Stomach (tissue), 9 donors: ENCODE data around the gene NHLRC1. TPM values are rescaled to one million over a fixed set of nuclear protein-coding genes. Genes with fewer than 3 reads are reported as not detected.

Source experiments
- DNase-seq, 2 donors: peaks; one replicate each; pipeline versions ENCODE4 v3.0.0 to v3.0.0-alpha.2; 2013 to 2019
- H3K27ac ChIP-seq, 5 donors: fragments of 200-600 bp in 4 of 5; sonication (generic) in 4 of 5; one replicate each; pipeline ENCODE4 v1.5.1; 2013 to 2019; ENCODE audit warnings: mild to moderate bottlenecking in 1 of 5, moderate library complexity in 1 of 5
- H3K27me3 ChIP-seq, 3 donors: fragments of 200-600 bp; sonication (generic); one replicate each; pipeline ENCODE4 v1.5.1; 2017 to 2019; ENCODE audit warnings: mixed run types in 1 of 3
- H3K36me3 ChIP-seq, 4 donors: fragments of 200-600 bp; sonication (generic); 1 replicate in 3 of 4; 2 replicates in 1 of 4; pipeline ENCODE4 v1.5.1; 2016 to 2019
- H3K4me1 ChIP-seq, 4 donors: fragments of 200-600 bp; sonication (generic); one replicate each; pipeline ENCODE4 v1.5.1; 2016 to 2019
- H3K4me3 ChIP-seq, 4 donors: fragments of 200-600 bp; sonication (generic) in 3 of 4; one replicate each; pipeline ENCODE4 v1.5.1; 2016 to 2019; ENCODE audit warnings: mild to moderate bottlenecking in 1 of 4
- H3K9me3 ChIP-seq, 4 donors: fragments of 200-600 bp; sonication (generic); one replicate each; pipeline ENCODE4 v1.5.1; 2016 to 2019
- CTCF ChIP-seq, 7 experiments: fragments of 450-650 bp in 4 of 7; fragments of 200-600 bp in 3 of 7; sonication (generic) in 3 of 7; IDR thresholded peaks; one replicate each; pipeline ENCODE4 v1.5.1; 2016 to 2019; ENCODE audit warnings: antibody characterized with exemption in 7 of 7, control low read depth in 2 of 7, mild to moderate bottlenecking in 1 of 7
- EP300 ChIP-seq: sonication (generic); formaldehyde crosslinking; IDR thresholded peaks from one replicate; pipeline ENCODE4 v1.6.1; 2017; ENCODE audit warnings: antibody characterized with exemption
- POLR2A ChIP-seq, 4 donors: fragments of 450-650 bp; IDR thresholded peaks; one replicate each; pipeline ENCODE4 v1.6.1; 2016; ENCODE audit warnings: antibody characterized with exemption in 4 of 4, control low read depth in 2 of 4, mild to moderate bottlenecking in 1 of 4, moderate library complexity in 1 of 4
- POLR2AphosphoS5 ChIP-seq, 3 donors: sonication (generic); formaldehyde crosslinking; IDR thresholded peaks; one replicate each; pipeline ENCODE4 v1.6.1; 2016; ENCODE audit warnings: antibody characterized with exemption in 3 of 3
- WGBS, 5 donors: extraction: QIAGEN DNeasy Blood & Tissue Kit in 3 of 5; methylation state at CpG; one replicate each; pipeline versions ENCODE4 v1.1.5 to v1.1.7; 2013 to 2018; 5-methylcytosine and 5-hydroxymethylcytosine counted together
- intact Hi-C: fragments of 100-400 bp; cut with DNase I; formaldehyde crosslinking; loops from one replicate; pipeline ENCODE4 v1.15.1; 2023; ENCODE audit warnings: low total_unique reads
- polyA plus RNA-seq, 3 donors: library from polyadenylated mRNA; stranded (reverse); fragments of 200-250 nt; gene quantifications; one replicate each; pipeline ENCODE4 v1.2.3, GENCODE V29; 2013
- total RNA-seq, 5 donors: library from RNA; depleted of rRNA; stranded (reverse); fragments of >200 nt; gene quantifications; one replicate each; pipeline versions ENCODE4 v1.1.0 to v1.2.3, GENCODE V29; 2014 to 2016
- donor health status: healthy with polysubstance abuse.
- donor health status: Bipolar disorder and iron deficiency.
- donor health status: healthy.

The NHLRC1 gene
- total and polyA plus RNA-seq, 8 donors: 0.50 to 1.8 (median 1.1) TPM; not detected in 3

GRCh38 chr6:18119236-18119635 lies 3.2 kb downstream of the NHLRC1 start:
- Histone ChIP-seq H3K27ac (no peak overlapping the region), H3K4me3 (no peak overlapping the region), H3K36me3 (no peaks in the 10 kb centered on the region), H3K9me3 (no peaks in the 10 kb centered on the region), H3K4me1 (peaks cover 4 to 16% (median 10%) of the 10 kb centered on the region in 4 donors), H3K27me3 (no peaks in the 10 kb centered on the region)
- TF ChIP-seq POLR2AphosphoS5 (IDR thresholded peaks at IDR 0.05) (no peak), POLR2A (IDR thresholded peaks at IDR 0.05) (no peak), EP300 (no peak), CTCF (IDR thresholded peaks at IDR 0.05) (no peak)
- intact Hi-C loops: no loop called here
- 33 to 69% (median 62%) methylated on average over 5 of the region's 5 CpGs for WGBS, 5 donors
- no peak for DNase-seq

GRCh38 chr6:18118330-18118729 lies 4.1 kb downstream of the NHLRC1 start:
- 45 to 57% (median 52%) methylated on average over 3 of the region's 3 CpGs for WGBS, 5 donors
- Histone ChIP-seq H3K27me3 (no peaks in the 10 kb centered on the region), H3K36me3 (no peaks in the 10 kb centered on the region), H3K9me3 (no peaks in the 10 kb centered on the region), H3K4me3 (no peak overlapping the region), H3K27ac (no peak overlapping the region), H3K4me1 (peaks cover 4 to 16% (median 10%) of the 10 kb centered on the region in 4 donors)
- no peak for DNase-seq
- intact Hi-C loops: no loop called here
- TF ChIP-seq POLR2AphosphoS5 (IDR thresholded peaks at IDR 0.05) (no peak), EP300 (no peak), POLR2A (IDR thresholded peaks at IDR 0.05) (no peak)

GRCh38 chr6:18117136-18117535 lies 5.3 kb downstream of the NHLRC1 start:
- intact Hi-C loops: no loop called here
- Histone ChIP-seq H3K9me3 (no peaks in the 10 kb centered on the region), H3K4me3 (no peak overlapping the region), H3K27ac (no peak overlapping the region), H3K27me3 (no peaks in the 10 kb centered on the region), H3K4me1 (peaks cover 2 to 7% (median 4%) of the 10 kb centered on the region in 4 donors), H3K36me3 (no peaks in the 10 kb centered on the region)
- WGBS, 5 donors: 74 to 92% (median 89%) methylated on average over 5 of the region's 5 CpGs
- no peak for DNase-seq
- TF ChIP-seq EP300 (no peak), CTCF (IDR thresholded peaks at IDR 0.05) (no peak)

- Histone ChIP-seq H3K36me3 (no peaks in the 10 kb centered on the region), H3K9me3 (no peaks in the 10 kb centered on the region), H3K4me3 (no peak overlapping the region), H3K4me1 (no peaks in the 10 kb centered on the region), H3K27me3 (no peaks in the 10 kb centered on the region), H3K27ac (no peak overlapping the region)
- intact Hi-C loops: no loop called here
- no peak for DNase-seq
- TF ChIP-seq POLR2AphosphoS5 (IDR thresholded peaks at IDR 0.05) (no peak), EP300 (no peak), POLR2A (IDR thresholded peaks at IDR 0.05) (no peak), CTCF (IDR thresholded peaks at IDR 0.05) (no peak)
- 81 to 87% (median 85%) methylated on average over 2 of the region's 2 CpGs for WGBS, 5 donors
Observed at GRCh38 chr6:18115356-18115755, 7.1 kb downstream of the NHLRC1 start.

- H3K27me3 ChIP-seq: no peaks in the 10 kb centered on the region
- intact Hi-C loops: no loop called here
Observed at GRCh38 chr6:18110162-18110561, 12.3 kb downstream of the NHLRC1 start.

More at GRCh38 chr6:18110162-18110561, 12.3 kb downstream of the NHLRC1 start:
- Histone ChIP-seq H3K4me3 (no peak overlapping the region), H3K4me1 (no peaks in the 10 kb centered on the region), H3K9me3 (peaks cover 0 to 13% (median 3%) of the 10 kb centered on the region in 4 donors), H3K36me3 (no peaks in the 10 kb centered on the region), H3K27ac (no peak overlapping the region)
- DNase-seq: peak in 1 of 2 donors; percentile 28
- TF ChIP-seq EP300 (no peak), POLR2A (IDR thresholded peaks at IDR 0.05) (no peak), CTCF (IDR thresholded peaks at IDR 0.05) (no peak), POLR2AphosphoS5 (IDR thresholded peaks at IDR 0.05) (no peak)
